Islet of Langerhans (tissue), 1 donor: ENCODE measurements around the gene PLD3.

Experiments used
- FAIRE-seq: peaks from one replicate; lab custom pipeline; 2011; peaks lifted over from hg19 to GRCh38; lab: Jason Lieb, UNC

Gene PLD3

GRCh38 chr19:40348125-40348913, at the start of gene PLD3, which contains the start of gene C19orf47:
Gene PLD3, plus strand, starts transcription at chr19:40348695. Its CDS starts 17,789 bp downstream, at chr19:40366484.
Gene C19orf47, minus strand, starts transcription at chr19:40348397. Its CDS starts 6,540 bp downstream, at chr19:40341857.
- FAIRE-seq, result no peak

DNA sequence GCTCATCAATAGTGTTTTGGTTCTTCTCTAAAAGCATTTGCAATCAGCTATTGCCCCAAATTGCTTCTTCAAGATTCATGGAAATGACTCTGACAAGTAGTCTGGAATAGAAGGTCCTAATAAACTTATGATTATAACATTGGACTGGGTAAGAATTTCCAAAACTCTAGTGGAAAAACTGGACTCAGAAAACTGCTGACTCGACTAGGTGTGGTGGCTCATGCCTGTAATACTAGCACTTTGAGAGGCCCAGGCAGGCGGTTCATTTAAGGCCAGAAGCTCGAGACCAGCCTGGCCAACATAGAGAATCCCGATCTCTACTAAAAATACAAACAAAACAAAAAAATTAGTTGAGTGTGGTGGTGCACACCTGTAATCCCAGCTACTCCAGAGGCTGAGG, 47.8 kb upstream of the PLD3 start:
- FAIRE-seq, result no peak

DNA sequence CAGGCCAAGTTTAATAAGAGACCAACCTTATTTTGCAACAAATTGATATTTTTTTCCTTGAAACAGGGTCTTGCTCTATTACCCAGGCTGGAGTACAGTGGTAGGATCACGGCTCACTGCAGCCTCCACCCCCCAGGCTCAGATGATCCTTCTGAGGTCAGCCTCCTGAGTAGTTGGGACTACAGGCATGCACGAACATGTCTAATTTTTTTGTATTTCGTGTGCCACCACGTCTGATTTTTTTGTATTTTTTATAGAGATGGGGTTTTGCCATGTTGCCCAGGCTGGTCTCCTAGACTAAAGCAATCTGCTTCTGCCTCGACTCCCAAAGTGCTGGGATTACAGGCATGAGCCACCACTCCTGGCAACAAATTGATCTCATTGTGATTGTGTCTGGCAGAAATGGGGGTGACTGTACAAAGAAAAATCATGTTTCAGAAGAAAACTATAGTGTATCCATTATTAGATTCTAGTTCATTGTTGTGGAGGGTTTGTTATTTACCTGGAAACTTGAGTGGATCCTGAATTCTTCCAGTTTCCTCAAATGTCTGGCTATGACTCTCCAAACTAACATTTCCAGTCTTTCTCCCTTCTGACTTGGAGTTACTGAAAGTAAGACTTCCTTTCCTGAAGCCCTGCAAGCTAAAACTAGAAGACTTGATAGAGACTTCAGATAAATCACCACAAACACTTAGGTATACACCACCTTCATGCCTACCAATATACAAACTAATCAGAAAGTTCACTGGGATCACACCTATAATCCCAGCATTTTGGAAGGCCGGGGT, 46.1 kb upstream of the PLD3 start:
- FAIRE-seq, result no peak

- no peak for FAIRE-seq
Observed at GRCh38 chr19:40303765-40304164, 44.7 kb upstream of the PLD3 start.

DNA sequence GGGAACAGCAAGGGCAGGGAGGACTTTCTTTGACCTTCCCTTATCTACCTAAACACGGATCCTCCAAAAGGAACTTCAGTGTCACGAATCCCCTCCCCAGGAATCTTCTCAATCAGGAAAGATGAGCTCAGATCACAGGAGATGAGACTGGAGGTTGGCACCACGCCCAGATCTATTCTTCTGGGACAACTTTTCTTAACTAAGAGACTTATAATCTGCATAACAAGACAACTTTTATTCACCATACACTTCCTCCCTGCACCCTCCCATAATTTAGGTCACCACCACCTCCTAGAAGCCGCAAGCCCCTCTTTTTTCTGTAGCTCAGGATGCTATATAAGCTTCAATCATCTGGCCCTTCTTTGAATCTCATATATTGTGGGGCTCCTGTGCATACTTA, 44.2 kb upstream of the PLD3 start:
- FAIRE-seq, result no peak

- peak; percentile 95 for FAIRE-seq
Observed at GRCh38 chr19:40305403-40305802, 43.1 kb upstream of the PLD3 start.

- no peak for FAIRE-seq
Observed at GRCh38 chr19:40309666-40310065, 38.8 kb upstream of the PLD3 start.

DNA sequence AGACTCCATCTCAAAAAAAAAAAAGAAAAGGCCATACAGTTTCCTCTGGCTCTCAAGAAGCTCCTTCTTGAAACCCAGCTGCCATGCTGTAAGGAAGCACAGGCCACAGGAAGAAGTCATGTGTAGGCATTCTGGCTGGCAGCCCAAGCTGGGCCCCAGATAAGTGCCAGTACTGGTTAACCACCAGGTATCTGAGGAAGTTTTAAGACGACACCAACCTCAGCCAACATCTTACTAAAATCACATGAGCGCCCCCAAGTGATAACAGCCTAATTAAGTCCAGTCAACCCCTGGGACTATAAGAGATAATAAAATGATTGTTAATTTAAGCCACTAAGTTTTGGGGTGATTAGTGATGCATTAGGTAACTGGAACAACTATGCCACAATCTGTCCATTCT, 36.0 kb upstream of the PLD3 start:
- no peak for FAIRE-seq

DNA sequence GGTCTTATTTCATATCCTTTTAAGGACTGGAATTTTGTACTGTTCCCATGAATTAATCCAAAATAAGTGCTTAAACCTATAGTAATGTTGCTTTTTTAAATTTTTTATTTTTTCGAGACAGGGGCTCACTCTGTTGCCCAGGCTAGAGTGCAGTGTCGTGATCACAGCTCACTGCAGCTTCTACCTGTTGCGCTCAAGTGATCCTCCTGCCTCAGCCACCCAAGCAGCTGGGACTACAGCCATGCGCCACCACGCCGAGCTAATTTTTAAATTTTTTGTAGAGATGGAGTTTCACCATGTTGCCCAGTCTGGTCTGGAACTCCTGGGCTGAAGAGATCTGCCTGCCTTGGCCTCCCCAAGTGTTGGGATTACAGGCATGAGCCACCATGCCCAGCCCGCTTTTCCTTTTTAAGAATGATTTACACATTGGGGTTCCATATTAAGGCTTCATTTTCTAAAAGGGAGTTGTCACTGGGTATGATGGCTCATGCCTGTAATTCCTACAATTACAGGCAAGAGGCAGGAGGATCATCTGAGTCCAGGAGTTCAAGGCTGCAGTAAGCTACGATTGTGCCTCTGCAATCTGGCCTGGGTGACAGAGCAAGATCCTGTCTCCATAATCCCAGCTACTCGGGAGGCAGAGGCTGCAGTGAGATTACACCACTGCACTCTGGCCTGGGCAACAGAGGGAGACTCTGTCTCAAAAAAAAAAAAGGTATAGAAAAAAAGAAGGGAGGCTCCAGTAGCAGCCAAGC, 35.1 kb upstream of the PLD3 start:
- FAIRE-seq, result no peak

DNA sequence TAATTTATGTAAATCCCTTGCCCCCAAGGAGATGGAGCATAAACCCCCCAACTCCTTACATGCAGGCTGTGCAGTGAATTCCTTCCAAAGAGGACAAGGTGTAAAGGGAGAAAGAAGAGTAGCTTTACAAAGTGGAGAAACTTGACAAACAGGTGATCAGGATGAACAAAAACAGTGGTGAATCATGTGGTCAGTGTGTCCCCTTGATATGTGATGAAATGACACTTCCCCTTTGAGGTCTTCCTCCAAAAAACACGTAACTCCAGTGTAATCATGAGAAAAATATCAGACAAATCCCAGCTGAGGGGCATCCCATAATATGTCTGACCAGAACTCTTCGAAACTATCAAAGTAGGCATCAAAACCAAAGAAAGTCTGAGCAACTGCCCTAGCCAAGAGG, 33.8 kb upstream of the PLD3 start:
- FAIRE-seq, result no peak

DNA sequence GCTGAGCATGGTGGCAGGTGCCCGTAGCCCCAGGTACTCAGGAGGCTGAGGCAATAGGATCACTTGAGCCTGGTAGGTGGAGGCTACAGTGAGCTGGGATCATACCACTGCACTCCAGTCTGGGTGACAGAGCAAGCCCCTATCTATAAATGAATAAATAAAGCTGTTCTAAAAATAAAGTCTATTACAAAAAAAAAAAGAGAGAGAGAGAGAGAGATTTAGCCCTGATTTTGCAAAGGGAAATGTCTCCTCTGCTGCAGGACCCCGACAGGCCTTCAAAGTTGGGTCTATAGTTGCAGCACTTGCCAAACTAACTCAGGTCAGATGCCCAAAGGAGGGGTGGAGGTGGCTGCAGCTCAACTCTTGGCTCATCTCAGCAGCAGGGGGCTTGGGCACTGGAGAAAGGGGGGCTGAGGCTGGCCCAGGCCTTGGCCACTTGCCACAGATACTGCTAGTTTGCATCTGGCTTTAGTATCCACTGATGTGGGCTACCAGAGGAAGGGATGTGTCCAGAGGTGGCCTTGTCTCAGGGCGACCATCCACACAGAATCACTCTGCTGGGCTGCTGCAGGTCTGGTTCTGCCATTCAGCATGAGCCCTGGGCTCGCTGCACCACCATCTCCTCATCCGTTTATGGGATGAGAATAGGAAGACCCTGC, 32.6 kb upstream of the PLD3 start:
- no peak for FAIRE-seq

- no peak for FAIRE-seq
Observed at GRCh38 chr19:40317338-40317737, 31.2 kb upstream of the PLD3 start.

DNA sequence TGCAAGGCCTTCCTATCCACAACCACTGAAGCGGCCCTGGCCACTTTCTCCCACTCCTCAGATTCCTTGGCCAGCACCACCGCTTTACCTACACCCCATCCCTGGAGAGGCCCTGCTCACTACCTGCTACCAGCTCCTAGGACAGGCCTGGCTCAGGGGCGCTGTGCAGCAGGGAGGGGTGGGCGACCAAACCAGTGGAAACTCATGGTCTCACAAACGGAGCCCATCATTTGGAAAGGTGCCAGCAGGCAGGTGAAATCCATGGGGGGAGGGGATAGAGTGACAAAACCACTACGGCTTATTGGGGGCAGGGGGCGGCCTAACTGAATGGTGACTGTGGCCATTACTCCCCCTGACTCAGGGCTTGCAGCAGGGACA, 27.9 kb upstream of the PLD3 start:
- no peak for FAIRE-seq

DNA sequence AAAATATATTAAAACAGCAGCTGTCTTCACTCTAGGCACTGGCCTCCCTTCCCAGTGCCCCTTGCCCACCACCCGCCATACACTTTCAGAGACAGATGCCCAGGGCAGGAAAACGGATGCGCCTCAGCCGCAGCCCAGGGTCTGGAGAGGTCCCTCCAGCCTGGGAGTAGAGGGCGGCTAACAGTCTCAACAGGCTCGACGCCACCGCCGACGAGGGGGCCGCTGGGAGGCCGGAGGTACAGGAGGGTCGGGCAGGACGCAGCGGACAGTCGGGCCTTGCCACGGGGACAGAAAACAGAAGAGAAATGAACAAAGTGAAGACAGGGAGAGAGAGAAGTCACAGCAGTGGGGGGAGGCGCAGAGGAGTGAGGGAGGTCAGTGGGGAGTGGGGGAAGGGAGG, 27.4 kb upstream of the PLD3 start:
- FAIRE-seq, result no peak

- no peak for FAIRE-seq
Observed at GRCh38 chr19:40321566-40322270, 26.8 kb upstream of the PLD3 start.

DNA sequence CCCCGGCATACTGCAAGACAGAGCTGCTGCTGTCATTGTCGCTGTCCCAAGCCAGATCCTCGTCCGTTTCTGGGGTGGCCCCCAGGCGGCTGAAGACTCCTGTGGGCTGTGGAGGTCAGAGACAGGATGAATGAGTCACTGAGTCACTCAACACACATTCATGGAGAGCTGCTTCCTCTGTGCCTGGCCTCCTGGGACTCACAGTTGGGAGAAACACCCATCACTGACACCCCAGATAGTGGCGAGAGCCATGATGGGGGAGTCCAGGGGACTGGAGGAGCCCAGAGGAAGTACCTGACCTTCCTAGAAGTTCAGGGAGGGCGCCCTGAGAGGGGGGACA, 26.3 kb upstream of the PLD3 start:
- FAIRE-seq, result no peak

- FAIRE-seq, result no peak
Observed at GRCh38 chr19:40322951-40323615, 25.4 kb upstream of the PLD3 start.

- FAIRE-seq, result no peak
Observed at GRCh38 chr19:40323705-40324104, 24.8 kb upstream of the PLD3 start.

DNA sequence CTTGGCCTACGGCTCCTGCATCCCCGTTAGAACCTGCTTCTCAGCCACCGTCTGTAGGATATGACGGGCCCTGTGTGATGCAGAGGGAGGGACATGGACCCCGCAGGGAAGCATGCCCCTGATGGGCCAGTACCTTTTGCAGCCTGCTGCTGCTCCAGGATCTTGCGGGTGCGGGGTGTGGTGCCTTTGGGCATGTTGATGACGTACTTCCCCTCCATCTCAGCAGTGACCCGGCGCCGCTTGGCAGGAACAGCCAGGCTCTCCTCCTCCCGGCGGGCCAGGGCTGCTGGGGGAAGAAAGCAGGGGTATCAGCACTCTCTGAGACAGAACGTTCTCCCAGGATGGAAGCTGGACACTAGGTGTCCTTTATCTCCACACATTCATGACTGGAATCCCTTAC, 22.3 kb upstream of the PLD3 start:
- no peak for FAIRE-seq

DNA sequence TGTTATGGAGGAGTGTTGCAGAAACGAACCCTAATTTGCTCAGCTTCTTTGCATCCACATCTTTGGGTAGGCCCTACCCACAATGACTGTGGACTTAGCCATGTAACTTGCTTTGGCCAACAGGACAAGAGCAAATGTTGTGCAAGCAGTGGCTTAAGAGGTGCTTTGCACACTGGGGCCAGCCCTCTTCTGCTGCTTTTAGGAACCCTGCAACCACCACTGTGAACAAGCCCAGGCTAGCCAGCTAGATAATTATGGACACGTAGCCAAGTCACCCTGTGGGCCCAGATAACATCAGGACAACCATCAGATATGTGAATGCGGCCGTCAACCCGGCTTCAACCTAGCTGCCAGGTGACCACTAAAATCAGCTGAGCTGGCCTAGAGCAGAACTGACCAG, 17.4 kb upstream of the PLD3 start:
- no peak for FAIRE-seq

DNA sequence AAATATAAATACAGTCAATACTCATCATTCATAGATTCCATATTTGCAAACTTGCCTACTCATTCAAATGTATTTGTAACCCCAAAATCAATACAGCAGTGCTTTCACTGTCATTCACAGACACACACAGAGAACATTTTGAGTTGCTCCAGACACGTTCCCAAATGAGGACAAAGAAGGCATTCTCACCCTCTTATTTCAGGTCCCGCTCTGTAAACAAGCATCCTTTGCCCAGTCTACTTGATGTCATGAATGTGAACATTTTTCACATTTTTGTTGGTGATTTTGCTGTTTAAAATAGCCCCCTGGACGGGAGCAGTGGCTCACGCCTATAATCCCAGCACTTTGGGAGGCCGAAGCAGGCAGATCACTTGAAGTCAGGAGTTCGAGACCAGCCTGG, 15.8 kb upstream of the PLD3 start:
- FAIRE-seq, result no peak
